SK-N-SH (cell line): ENCODE measurements around the gene CHAF1A. TPM values are rescaled to one million over a fixed set of nuclear protein-coding genes. Genes with fewer than 3 reads are reported as not detected.

Experiments used
- CTCF ChIA-PET: fragments of 300-600, 350-600 bp; formaldehyde crosslinking; extraction: SDS; loops from one replicate; lab custom pipeline; 2021; lab: Yijun Ruan, JAX
- POLR2A ChIA-PET: fragments of 350-600 bp; sonication (Branson Sonifier 250); formaldehyde crosslinking; extraction: SDS; loops from one replicate; lab custom pipeline; 2020; ENCODE audit warnings: antibody characterized with exemption, inconsistent platforms; lab: Yijun Ruan, JAX
- DNase-seq: peaks from one replicate; pipeline ENCODE4 v3.0.0; 2012
- H2AFZ ChIP-seq: fragments of 200-600 bp; sonication (generic); 2 replicates; pipeline ENCODE4 v1.8.1; 2016; ENCODE audit warnings: antibody characterized with exemption, mild to moderate bottlenecking, low read depth
- H3F3A ChIP-seq: fragments of 200-600 bp; sonication (generic); replicated peaks from 2 replicates; pipeline ENCODE3; 2016; ENCODE audit warnings: antibody characterized with exemption, mild to moderate bottlenecking; ENCODE audit not compliant: insufficient read depth
- H3K27ac ChIP-seq, 2 experiments: fragments of 200-500 bp in 1 of 2; fragments of 200-600 bp in 1 of 2; sonication (Bioruptor generic) in 1 of 2; sonication (generic), shearing (Covaris generic) in 1 of 2; 2 replicates each; pipeline versions ENCODE4 v1.5.1 to v1.6.1; 2014 to 2016; ENCODE audit warnings: low read depth in 2 of 2, inconsistent platforms in 1 of 2, low read length in 1 of 2, mild to moderate bottlenecking in 1 of 2, mixed read lengths in 1 of 2
- H3K27me3 ChIP-seq: fragments of 200-600 bp; sonication (generic), shearing (Covaris generic); 2 replicates; pipeline ENCODE4 v1.6.1; 2016; ENCODE audit warnings: mixed run types; ENCODE audit not compliant: insufficient read depth
- H3K36me3 ChIP-seq, 2 experiments: fragments of 200-500 bp in 1 of 2; fragments of 200-600 bp in 1 of 2; sonication (Bioruptor generic) in 1 of 2; sonication (generic) in 1 of 2; replicated peaks in 1 of 2; 2 replicates each; pipeline versions ENCODE3 to v1.5.1; 2014 to 2016; ENCODE audit warnings: low read length in 1 of 2, mild to moderate bottlenecking in 1 of 2; ENCODE audit not compliant: insufficient read depth in 2 of 2, control insufficient read depth in 1 of 2
- H3K4me1 ChIP-seq, 2 experiments: fragments of 200-500 bp in 1 of 2; fragments of 200-600 bp in 1 of 2; sonication (Bioruptor generic) in 1 of 2; sonication (generic), shearing (Covaris generic) in 1 of 2; 2 replicates each; pipeline versions ENCODE4 v1.5.1 to v1.6.1; 2014 to 2016; ENCODE audit warnings: low read depth in 1 of 2, low read length in 1 of 2, mixed run types in 1 of 2; ENCODE audit not compliant: insufficient read depth in 2 of 2, control insufficient read depth in 1 of 2
- H3K4me2 ChIP-seq: fragments of 200-600 bp; sonication (generic), shearing (Covaris generic); 2 replicates; pipeline ENCODE4 v1.6.1; 2017; ENCODE audit warnings: mixed run types
- H3K4me3 ChIP-seq, 2 experiments: fragments of 200-500 bp in 1 of 2; fragments of 200-600 bp in 1 of 2; sonication (Bioruptor generic) in 1 of 2; sonication (generic), shearing (Covaris generic) in 1 of 2; 2 replicates each; pipeline versions ENCODE4 v1.5.1 to v1.8.1; 2014 to 2016; ENCODE audit warnings: low read depth in 2 of 2, inconsistent platforms in 1 of 2, low read length in 1 of 2, mild to moderate bottlenecking in 1 of 2, mixed read lengths in 1 of 2, moderate library complexity in 1 of 2
- H3K79me2 ChIP-seq: fragments of 200-600 bp; sonication (generic); 2 replicates; pipeline ENCODE4 v1.8.1; 2017; ENCODE audit warnings: mild to moderate bottlenecking; ENCODE audit not compliant: insufficient read depth
- H3K9ac ChIP-seq: fragments of 200-600 bp; sonication (generic); 2 replicates; pipeline ENCODE4 v1.6.1; 2017; ENCODE audit warnings: mixed run types
- H3K9me2 ChIP-seq: fragments of 200-600 bp; sonication (generic); 2 replicates; pipeline ENCODE4 v1.6.1; 2017; ENCODE audit warnings: mixed run types
- H3K9me3 ChIP-seq: fragments of 200-600 bp; sonication (generic); 2 replicates; pipeline ENCODE4 v1.6.1; 2017; ENCODE audit warnings: mixed run types, mild to moderate bottlenecking, moderate library complexity
- H4K20me1 ChIP-seq: fragments of 200-600 bp; sonication (generic); 2 replicates; pipeline ENCODE4 v1.6.1; 2017; ENCODE audit warnings: mild to moderate bottlenecking, mixed run types; ENCODE audit not compliant: insufficient read depth
- ELF1 ChIP-seq: IDR thresholded peaks from 2 replicates; pipeline ENCODE4 v1.4.0; 2012
- EZH2phosphoT487 ChIP-seq: fragments of 200-600 bp; sonication (generic); IDR thresholded peaks from 2 replicates; pipeline ENCODE4 v1.6.1; 2017; ENCODE audit warnings: low read depth, mixed run types, mild to moderate bottlenecking, antibody characterized with exemption, moderate library complexity, borderline replicate concordance
- FOSL2 ChIP-seq: IDR thresholded peaks from 2 replicates; pipeline ENCODE4 v1.4.0; 2012; ENCODE audit warnings: low read depth, mild to moderate bottlenecking, moderate library complexity, borderline replicate concordance
- FOXM1 ChIP-seq: IDR thresholded peaks from 2 replicates; pipeline ENCODE4 v1.4.0; 2012; ENCODE audit warnings: low read depth, mild to moderate bottlenecking
- GATA2 ChIP-seq: sonication (generic); formaldehyde crosslinking; IDR thresholded peaks from 2 replicates; pipeline ENCODE4 v1.5.0; 2020; ENCODE audit warnings: mild to moderate bottlenecking, missing genetic modification reagents
- NRF1 ChIP-seq: IDR thresholded peaks from 2 replicates; pipeline ENCODE4 v1.6.1; 2012; ENCODE audit warnings: low read depth, mild to moderate bottlenecking, low read length
- RAD21 ChIP-seq: IDR thresholded peaks from 2 replicates; pipeline ENCODE4 v1.6.1; 2012; ENCODE audit warnings: mild to moderate bottlenecking, low read length
- RCOR1 ChIP-seq: fragments of 150-350 bp; IDR thresholded peaks from 2 replicates; pipeline ENCODE4 v1.6.1; 2017; ENCODE audit warnings: antibody characterized with exemption, low read length
- REST ChIP-seq: IDR thresholded peaks from 2 replicates; pipeline ENCODE4 v1.6.1; 2012; ENCODE audit warnings: mild to moderate bottlenecking, low read depth, low read length, moderate library complexity
- RFX5 ChIP-seq: IDR thresholded peaks from 2 replicates; pipeline ENCODE4 v1.6.1; 2012; ENCODE audit warnings: mild to moderate bottlenecking, improper control_type of control experiment, low read length
- TCF12 ChIP-seq: IDR thresholded peaks from 2 replicates; pipeline ENCODE4 v1.4.0; 2012
- USF1 ChIP-seq: IDR thresholded peaks from 2 replicates; pipeline ENCODE4 v1.4.0; 2012; ENCODE audit warnings: low read depth, borderline replicate concordance
- USF2 ChIP-seq: fragments of 150-350 bp; IDR thresholded peaks from 2 replicates; pipeline ENCODE4 v1.6.1; 2017; ENCODE audit warnings: antibody characterized with exemption, low read length, low read depth, borderline replicate concordance
- YY1 ChIP-seq: IDR thresholded peaks from 2 replicates; pipeline ENCODE4 v1.4.0; 2012; ENCODE audit warnings: low read depth, mild to moderate bottlenecking
- ZBTB33 ChIP-seq: IDR thresholded peaks from 2 replicates; pipeline ENCODE4 v1.4.0; 2012; ENCODE audit warnings: low read depth, borderline replicate concordance
- WGBS: methylation state at CpG from one replicate; pipeline ENCODE4 v1.1.6; 2017; ENCODE audit warnings: low lambda C conversion rate; 5-methylcytosine and 5-hydroxymethylcytosine counted together
- polyA plus RNA-seq, 3 experiments: library from polyadenylated mRNA; depleted of rRNA; stranded (reverse); fragments of >200 nt; gene quantifications; 2 replicates each; pipeline ENCODE4 v1.2.3, GENCODE V29; 2012
- TF ChIP-seq, protein P1 (sequence below): IDR thresholded peaks from 2 replicates; pipeline ENCODE4; 2012

The CHAF1A gene
- polyA plus RNA-seq, 1 of the 3 experiments (the other 2 are of a cell fraction), result 18.0 TPM

GRCh38 chr19:4363571-4364304, 38.7 kb upstream of the CHAF1A start:
- Histone ChIP-seq H3K27ac (no peak overlapping the region; a peak in 1 of 4 replicates), H3K4me1 (peaks cover 7 to 13% of the 10 kb centered on the region in 2 experiments; a peak in 2 of 4 replicates), H3K9ac (no peak overlapping the region), H3F3A (peaks cover 3% of the 10 kb centered on the region), H3K9me3 (no peaks in the 10 kb centered on the region), H3K36me3 (peaks cover 0 to 57% of the 10 kb centered on the region in 2 experiments), H3K27me3 (no peaks in the 10 kb centered on the region), H3K4me2 (no peak overlapping the region), H3K9me2 (no peaks in the 10 kb centered on the region), H4K20me1 (peaks cover 7% of the 10 kb centered on the region; the same call in 1 of the 2 replicates), H3K4me3 (no peak overlapping the region), H2AFZ (no peak overlapping the region), H3K79me2 (peaks cover 15% of the 10 kb centered on the region)
- WGBS, result 100% methylated on average over 7 of the region's 26 CpGs
- DNase-seq, result no peak
- TF ChIP-seq RAD21 (no peak), YY1 (no peak), RCOR1 (no peak), TCF12 (no peak)
- ChIA-PET POLR2A (interaction anchor here (1.6 kb wide), 1 partner anchor 11 kb away, joined by 5 read pairs; no protein-coding TSS in a partner anchor), CTCF (interaction anchor here (0.5 to 8.5 kb wide), 11 partner anchors 9 to 982 kb away, joined by 3 to 84 read pairs (median 4); partner anchors contain the start of genes MPND and SH3GL1)

DNA sequence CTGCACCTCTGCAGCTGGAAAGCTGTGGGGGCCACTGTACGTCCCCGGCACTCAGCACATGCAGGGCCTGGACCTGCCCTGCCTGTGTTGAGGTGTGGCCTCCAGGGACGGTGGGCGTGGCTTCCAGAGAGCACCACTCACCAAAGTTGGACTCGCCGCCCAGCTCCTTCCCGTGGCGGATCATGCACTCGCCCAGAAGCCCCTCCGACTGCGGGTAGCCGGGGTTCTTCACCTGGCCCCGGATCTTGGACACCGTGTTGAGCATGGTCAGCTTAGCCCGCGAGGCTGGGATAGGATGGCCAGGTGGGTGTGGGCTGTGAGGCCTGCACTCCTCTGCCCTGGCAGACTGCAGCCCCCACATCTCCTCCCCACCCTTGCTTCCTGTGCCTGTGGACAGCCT, 37.1 kb upstream of the CHAF1A start:
- H3K4me2 ChIP-seq, result no peak overlapping the region
- POLR2A ChIA-PET, result no interaction called here
- H3K36me3 ChIP-seq, result peaks cover 0 to 42% of the 10 kb centered on the region in 2 experiments
- no peak overlapping the region for H3K4me3 ChIP-seq
- H4K20me1 ChIP-seq, result peaks cover 11% of the 10 kb centered on the region; the same call in 1 of the 2 replicates
- peaks cover 31% of the 10 kb centered on the region for H3K79me2 ChIP-seq
- no peak overlapping the region; a peak in 1 of 4 replicates for H3K27ac ChIP-seq
- no peaks in the 10 kb centered on the region for H3K9me3 ChIP-seq
- H3K9me2 ChIP-seq, result no peaks in the 10 kb centered on the region
- H3F3A ChIP-seq, result peaks cover 3% of the 10 kb centered on the region
- DNase-seq, result no peak
- no peak overlapping the region for H3K9ac ChIP-seq
- CTCF ChIA-PET, result interaction anchor here (1.3 to 8.5 kb wide), 3 partner anchors 10 to 35 kb away, joined by 6 to 84 read pairs (median 13); partner anchors contain the start of gene SH3GL1
- no peak overlapping the region for H2AFZ ChIP-seq
- H3K4me1 ChIP-seq, result peaks cover 7 to 13% of the 10 kb centered on the region in 2 experiments; a peak in 2 of 4 replicates
- H3K27me3 ChIP-seq, result no peaks in the 10 kb centered on the region
- WGBS, result 100% methylated on average over 4 of the region's 16 CpGs
- TF ChIP-seq TCF12, result no peak
- no peak for TF ChIP-seq FOXM1
- TF ChIP-seq ELF1, result no peak
- TF ChIP-seq ZBTB33, result no peak
- TF ChIP-seq NRF1, result no peak
- no peak for TF ChIP-seq FOSL2
- TF ChIP-seq EZH2phosphoT487, result no peak
- TF ChIP-seq RFX5, result no peak
- no peak for TF ChIP-seq REST
- no peak for TF ChIP-seq USF1
- no peak for TF ChIP-seq GATA2 (CRISPR knock-in tag)
- TF ChIP-seq, protein P1, sequence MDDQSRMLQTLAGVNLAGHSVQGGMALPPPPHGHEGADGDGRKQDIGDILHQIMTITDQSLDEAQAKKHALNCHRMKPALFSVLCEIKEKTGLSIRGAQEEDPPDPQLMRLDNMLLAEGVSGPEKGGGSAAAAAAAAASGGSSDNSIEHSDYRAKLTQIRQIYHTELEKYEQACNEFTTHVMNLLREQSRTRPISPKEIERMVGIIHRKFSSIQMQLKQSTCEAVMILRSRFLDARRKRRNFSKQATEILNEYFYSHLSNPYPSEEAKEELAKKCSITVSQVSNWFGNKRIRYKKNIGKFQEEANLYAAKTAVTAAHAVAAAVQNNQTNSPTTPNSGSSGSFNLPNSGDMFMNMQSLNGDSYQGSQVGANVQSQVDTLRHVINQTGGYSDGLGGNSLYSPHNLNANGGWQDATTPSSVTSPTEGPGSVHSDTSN, result no peak
- TF ChIP-seq USF2, result no peak
